ENCODE measurements around the gene RAB11A.

Gene RAB11A

GRCh38 chr15:65903296-65904073 is 34.2 kb downstream of the RAB11A start:
- no peak overlapping the region for H3K4me2 ChIP-seq (ENCODE audit: low read length)
- no peak overlapping the region for H3K9ac ChIP-seq
- no peak for TF ChIP-seq CTCF (IDR thresholded peaks at IDR 0.05)
- H3K79me2 ChIP-seq = no peaks in the 10 kb centered on the region
- H3K27ac ChIP-seq = no peak overlapping the region
- H3K27me3 ChIP-seq (ENCODE audit: control insufficient read depth, insufficient read depth, low read length) = no peaks in the 10 kb centered on the region
- H3K4me1 ChIP-seq = no peaks in the 10 kb centered on the region
- no peaks in the 10 kb centered on the region for H3K36me3 ChIP-seq (ENCODE audit: control insufficient read depth, insufficient read depth, low read length)
- no peak overlapping the region for H2AFZ ChIP-seq
- no peak overlapping the region for H3K4me3 ChIP-seq (ENCODE audit: low read depth, low read length)
- H3K9me3 ChIP-seq (ENCODE audit: control insufficient read depth, low read length) = no peaks in the 10 kb centered on the region

GRCh38 chr15:65904301-65904700 is 35.0 kb downstream of the RAB11A start:
- Histone ChIP-seq H3K36me3 (ENCODE audit: control insufficient read depth, insufficient read depth, low read length) (no peaks in the 10 kb centered on the region), H3K9ac (no peak overlapping the region)
- TF ChIP-seq CTCF (IDR thresholded peaks at IDR 0.05) = no peak

GRCh38 chr15:65906396-65906795 is 37.1 kb downstream of the RAB11A start:
- Histone ChIP-seq H3K79me2 (no peaks in the 10 kb centered on the region), H3K4me2 (ENCODE audit: low read length) (no peak overlapping the region), H3K27me3 (ENCODE audit: control insufficient read depth, insufficient read depth, low read length) (no peaks in the 10 kb centered on the region), H3K9ac (no peak overlapping the region), H3K36me3 (ENCODE audit: control insufficient read depth, insufficient read depth, low read length) (no peaks in the 10 kb centered on the region), H3K9me3 (ENCODE audit: control insufficient read depth, low read length) (no peaks in the 10 kb centered on the region), H3K27ac (no peak overlapping the region), H3K4me1 (no peaks in the 10 kb centered on the region), H3K4me3 (ENCODE audit: low read depth, low read length) (no peak overlapping the region), H2AFZ (no peak overlapping the region)
- TF ChIP-seq CTCF (IDR thresholded peaks at IDR 0.05) = no peak

More at GRCh38 chr15:65904301-65904700, 35.0 kb downstream of the RAB11A start:
- H2AFZ ChIP-seq = no peak overlapping the region
- H3K79me2 ChIP-seq = no peaks in the 10 kb centered on the region
- no peak overlapping the region for H3K27ac ChIP-seq
- no peaks in the 10 kb centered on the region for H3K4me1 ChIP-seq
- no peak overlapping the region for H3K4me3 ChIP-seq (ENCODE audit: low read depth, low read length)
- H3K4me2 ChIP-seq (ENCODE audit: low read length) = no peak overlapping the region
- H3K9me3 ChIP-seq (ENCODE audit: control insufficient read depth, low read length) = no peaks in the 10 kb centered on the region
- H3K27me3 ChIP-seq (ENCODE audit: control insufficient read depth, insufficient read depth, low read length) = no peaks in the 10 kb centered on the region

- Histone ChIP-seq H3K4me1 (no peaks in the 10 kb centered on the region), H3K27ac (no peak overlapping the region), H3K9ac (no peak overlapping the region), H3K9me3 (ENCODE audit: control insufficient read depth, low read length) (no peaks in the 10 kb centered on the region), H3K79me2 (no peaks in the 10 kb centered on the region), H2AFZ (no peak overlapping the region), H3K4me2 (ENCODE audit: low read length) (no peak overlapping the region), H3K36me3 (ENCODE audit: control insufficient read depth, insufficient read depth, low read length) (no peaks in the 10 kb centered on the region), H3K4me3 (ENCODE audit: low read depth, low read length) (no peak overlapping the region), H3K27me3 (ENCODE audit: control insufficient read depth, insufficient read depth, low read length) (no peaks in the 10 kb centered on the region)
- TF ChIP-seq CTCF (IDR thresholded peaks at IDR 0.05) = no peak
Measured at GRCh38 chr15:65907661-65908060, 38.4 kb downstream of the RAB11A start.

GRCh38 chr15:65908876-65909275 is 39.6 kb downstream of the RAB11A start:
- Histone ChIP-seq H3K27me3 (ENCODE audit: control insufficient read depth, insufficient read depth, low read length) (no peaks in the 10 kb centered on the region), H3K9me3 (ENCODE audit: control insufficient read depth, low read length) (no peaks in the 10 kb centered on the region), H3K79me2 (no peaks in the 10 kb centered on the region), H3K27ac (no peak overlapping the region), H3K4me1 (no peaks in the 10 kb centered on the region), H3K4me2 (ENCODE audit: low read length) (no peak overlapping the region), H3K9ac (no peak overlapping the region), H3K4me3 (ENCODE audit: low read depth, low read length) (no peak overlapping the region), H2AFZ (no peak overlapping the region), H3K36me3 (ENCODE audit: control insufficient read depth, insufficient read depth, low read length) (no peaks in the 10 kb centered on the region)
- no peak for TF ChIP-seq CTCF (IDR thresholded peaks at IDR 0.05)

All from parathyroid adenoma (tissue), 2 donors.